HG02759 (cell line): ENCODE results near the gene CLPTM1L.
A peak's percentile ranks its signal among the peaks of the same experiment; 100 is the strongest.
"Not testable (repeated sequence)": the region's sequence is repeated elsewhere in the genome, so short reads cannot be mapped to it uniquely, and the experiment has no call there.

Experiments
- ATAC-seq: cut with Tn5 transposase; IDR thresholded peaks from one replicate; pipeline ENCODE4 v1.9.1; 2021; ENCODE audit warnings: mild to moderate bottlenecking, moderate library complexity; ENCODE audit not compliant: unreplicated experiment

Gene CLPTM1L

DNA sequence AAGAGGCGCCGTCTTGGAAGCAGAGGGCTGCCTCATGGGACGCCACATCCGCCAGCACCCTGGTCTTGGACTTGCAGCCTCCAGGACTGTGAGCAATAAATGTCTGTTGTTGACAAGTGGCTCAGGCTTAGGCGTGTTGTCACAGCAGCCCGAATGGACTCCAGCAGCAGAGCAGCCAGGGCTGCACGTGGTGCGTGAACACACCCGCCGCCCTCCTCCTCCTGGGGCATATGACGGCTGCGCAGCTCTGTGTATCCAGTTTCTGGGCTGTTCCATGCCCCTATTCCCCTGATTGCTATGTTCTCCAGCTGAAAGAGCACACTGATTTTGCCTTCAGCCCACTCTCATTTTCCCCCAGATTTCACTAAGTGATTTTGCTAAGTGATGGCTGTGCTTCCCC lies 36.0 kb upstream of the CLPTM1L start:
- ATAC-seq, result no peak

GRCh38 chr5:1380011-1380817 lies 35.3 kb upstream of the CLPTM1L start:
- ATAC-seq, result peak; percentile 88

DNA sequence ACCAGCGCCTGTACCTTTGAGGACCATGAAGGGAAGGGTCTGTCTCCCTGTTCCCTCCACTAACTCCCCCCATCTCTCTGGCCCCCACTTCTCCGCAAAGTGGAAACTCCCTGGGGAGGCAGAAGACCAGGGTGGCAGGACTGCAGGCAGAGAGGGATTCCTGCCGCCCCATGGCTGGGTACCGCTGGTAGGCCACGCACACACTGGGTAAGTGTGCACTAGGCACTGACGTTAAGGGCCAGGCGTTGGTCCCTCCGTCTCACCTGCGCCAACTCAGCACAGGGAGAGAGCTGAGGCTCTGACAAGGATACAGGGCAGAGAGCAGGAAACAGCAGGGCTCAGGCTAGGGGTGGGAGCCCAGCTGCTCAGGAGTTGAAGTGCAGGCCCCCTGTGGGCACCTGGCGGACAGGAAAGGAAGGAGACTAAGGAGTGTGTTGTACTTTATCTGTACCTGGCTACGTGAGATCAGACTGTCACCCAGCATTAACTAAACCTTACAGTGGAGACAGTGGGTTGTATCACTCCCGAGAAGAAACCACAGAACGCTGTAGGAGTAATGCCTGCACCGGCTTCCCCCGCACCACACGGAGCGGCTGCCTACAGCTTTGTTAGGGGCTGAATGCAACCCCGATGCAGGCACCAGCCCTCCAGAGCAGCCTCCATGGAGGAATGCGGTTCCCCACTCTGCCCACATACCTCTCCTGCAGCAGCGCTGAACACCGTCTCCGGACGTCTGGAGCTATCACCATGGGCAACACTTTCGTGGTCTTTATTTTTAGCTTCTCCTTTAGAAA lies 34.2 kb upstream of the CLPTM1L start:
- no peak for ATAC-seq

DNA sequence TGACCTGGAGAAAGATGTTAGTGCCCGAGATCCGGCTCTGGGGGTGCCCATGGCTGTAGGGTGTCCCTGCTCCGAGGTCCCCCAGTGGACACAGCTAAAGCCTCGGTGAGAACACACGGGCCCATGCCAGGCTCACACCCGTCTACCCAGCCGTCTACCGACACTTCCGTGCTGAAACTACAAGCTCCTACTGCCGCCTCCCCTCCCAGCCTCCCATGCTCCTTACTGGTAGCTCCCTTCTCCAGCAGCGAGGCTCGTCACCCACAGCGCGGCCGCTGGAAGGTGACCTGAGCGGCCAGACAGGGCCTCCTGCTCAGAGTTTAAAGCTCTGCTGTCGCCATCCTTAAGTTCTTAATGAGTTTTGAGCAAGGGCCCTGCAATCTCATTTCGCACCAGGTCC lies 33.2 kb upstream of the CLPTM1L start:
- ATAC-seq, result no peak

GRCh38 chr5:1376981-1377380 lies 32.1 kb upstream of the CLPTM1L start:
- no peak for ATAC-seq

DNA sequence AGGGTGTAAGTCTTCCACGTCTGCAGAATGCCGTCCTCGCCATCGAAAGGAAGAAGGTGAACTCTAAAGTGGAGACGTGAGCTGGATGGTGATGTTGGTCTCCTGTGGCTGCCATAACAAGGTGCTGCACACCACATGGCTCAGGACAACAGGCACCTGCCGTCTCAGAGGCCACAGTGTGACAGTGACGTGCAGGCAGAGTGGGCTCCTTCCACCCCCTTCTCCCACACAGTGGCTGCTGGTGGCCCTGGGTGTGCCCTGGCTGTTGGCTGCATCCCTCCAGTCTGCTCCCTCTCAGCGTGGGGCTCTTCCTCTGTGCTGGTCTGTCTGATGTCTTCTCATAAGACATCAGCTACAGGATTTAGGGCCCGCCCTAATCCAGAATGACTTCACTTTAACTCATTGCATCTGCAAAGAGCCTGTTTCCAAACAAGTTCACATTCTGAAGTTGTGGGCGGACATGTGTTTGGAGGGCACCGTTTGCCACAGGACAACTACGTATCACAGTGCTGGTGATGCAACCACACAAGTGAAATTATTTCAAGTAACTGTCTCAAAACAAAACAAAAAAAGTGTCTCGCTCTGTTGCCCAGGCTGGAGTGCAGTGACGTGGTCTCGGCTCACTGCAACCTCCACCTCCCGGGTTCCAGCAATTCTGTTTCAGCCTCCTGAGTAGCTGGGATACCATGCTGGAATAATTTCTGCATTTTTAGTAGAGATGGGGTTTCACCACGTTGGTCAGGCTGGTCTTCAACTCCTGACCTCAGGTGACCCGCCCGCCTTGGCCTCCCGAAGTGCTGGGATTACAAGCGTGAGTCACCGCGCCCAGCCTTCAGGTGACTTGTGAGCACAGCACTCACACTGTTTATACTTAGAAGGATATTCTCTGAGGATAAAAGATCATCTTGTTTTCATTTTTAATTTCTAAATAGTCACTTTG lies 31.2 kb upstream of the CLPTM1L start:
- ATAC-seq, result no peak

DNA sequence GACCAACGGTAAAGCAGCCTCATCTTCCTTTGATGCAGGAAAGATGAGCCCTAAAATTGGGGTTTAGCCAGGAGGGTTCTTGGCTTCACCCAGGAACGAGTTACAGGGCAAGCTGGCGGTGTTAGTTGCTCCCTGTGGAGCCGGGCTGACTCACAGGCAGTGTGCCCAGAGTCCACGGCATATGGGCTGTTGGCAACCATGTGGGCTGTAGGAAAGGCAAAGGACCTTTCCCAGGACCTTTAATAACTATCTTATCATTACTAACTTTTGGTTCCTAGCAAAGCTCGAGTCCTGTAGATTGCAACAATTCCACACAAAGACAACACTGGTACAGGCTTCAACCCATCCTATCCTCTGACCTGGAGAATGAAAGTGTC lies 29.8 kb upstream of the CLPTM1L start:
- no peak for ATAC-seq

DNA sequence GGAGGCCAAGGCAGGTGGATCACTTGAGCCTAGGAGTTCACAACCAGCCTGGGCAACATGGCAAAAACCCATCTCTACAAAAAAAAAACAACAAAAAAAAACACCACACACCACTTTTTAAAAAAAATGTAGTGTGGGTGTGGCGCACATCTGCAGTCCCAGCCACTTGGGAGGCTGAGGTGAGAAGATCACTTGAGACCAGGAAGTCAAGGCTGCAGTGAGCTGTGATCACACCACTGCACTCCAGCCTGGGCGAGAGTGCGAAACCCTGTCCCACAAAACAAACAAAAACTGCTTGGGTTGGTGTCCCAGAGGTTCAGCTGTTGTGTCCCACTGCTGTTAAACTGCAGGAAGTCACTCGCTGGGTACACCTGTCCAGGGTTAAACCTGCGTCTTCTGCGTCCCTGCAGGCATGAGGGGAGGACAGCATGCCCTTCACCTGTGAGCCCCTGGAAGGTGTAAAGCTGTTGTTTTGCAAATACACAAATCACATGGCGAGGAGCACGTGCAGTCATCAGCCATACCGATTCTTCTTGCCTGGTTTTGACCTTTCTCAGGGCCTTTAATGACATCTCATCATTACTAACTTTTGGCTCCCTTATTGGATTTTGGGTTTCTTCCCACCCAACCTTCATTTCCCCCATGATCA lies 29.3 kb upstream of the CLPTM1L start:
- ATAC-seq, result no peak

DNA sequence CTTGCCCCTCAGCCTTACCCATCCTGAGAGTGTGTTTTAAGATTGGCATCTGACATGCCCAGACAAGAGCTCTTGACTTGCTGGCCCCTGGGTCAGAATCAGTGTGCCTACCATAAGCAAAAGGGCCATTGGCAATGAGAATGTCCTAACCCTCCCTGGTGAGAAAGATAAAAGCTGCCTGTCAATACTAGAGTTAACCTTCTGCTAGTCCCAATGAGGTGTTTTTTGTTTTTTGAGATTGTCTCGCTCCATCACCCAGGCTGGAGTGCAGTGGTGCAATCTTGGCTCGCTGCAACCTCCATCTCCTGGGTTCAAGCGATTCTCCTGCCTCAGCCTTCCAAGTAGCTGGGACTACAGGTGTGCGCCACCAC lies 27.1 kb upstream of the CLPTM1L start:
- not testable (repeated sequence) for ATAC-seq

DNA sequence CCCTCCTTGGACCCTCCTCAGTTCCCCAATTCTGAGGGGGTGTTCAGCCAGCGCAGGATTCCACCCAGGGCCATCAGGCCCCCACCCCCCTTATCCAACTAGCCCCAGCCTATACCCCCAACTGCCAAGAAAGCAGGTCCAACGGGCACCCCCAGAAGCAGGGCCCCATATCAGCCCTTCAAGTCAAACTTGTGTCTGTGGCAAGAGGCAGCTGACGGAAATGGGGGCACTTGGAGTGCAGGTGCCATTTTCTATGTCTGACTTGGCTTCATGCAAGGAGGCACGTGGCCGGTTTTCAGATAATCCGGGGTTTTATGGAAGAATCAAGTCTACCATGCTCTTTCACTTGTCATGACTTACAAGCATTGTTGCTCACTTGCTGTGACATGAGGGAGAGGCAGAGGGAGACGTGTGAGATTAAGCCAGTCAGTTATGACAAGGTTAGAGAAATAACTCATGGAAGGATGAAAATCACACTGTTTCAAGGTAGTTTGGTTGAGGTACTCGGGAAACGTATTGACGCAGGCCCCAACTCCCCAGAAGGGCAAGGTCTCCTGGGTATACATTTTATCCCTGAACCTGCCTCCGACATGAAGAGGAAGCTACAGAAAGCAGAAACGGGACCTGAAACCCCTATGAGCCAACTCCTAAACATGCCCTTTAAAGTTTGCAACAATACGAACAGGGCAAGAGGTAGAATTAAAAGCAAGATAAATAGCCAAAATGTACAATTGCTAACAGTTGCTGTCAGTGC lies 26.5 kb upstream of the CLPTM1L start:
- ATAC-seq, result no peak

GRCh38 chr5:1370006-1370405 lies 25.1 kb upstream of the CLPTM1L start:
- no peak for ATAC-seq

DNA sequence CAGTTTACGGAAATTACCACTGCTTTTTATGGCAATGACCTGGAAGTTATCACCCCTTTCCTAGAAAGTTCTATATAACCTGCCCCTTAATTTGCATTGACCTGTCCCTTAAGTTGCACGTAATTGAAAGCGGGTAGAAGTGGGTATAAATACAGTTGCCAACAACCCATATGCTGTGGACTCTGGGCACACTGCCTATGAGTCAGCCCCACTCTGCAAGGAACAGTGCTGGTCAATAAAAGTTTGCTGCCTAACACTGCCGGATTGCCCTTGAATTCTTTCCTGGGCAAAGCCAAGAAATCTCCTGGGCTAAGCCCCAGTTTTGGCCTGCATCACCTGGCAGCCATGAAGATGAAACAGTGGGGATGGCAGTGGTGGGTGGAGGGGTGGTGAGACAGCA lies 23.9 kb upstream of the CLPTM1L start:
- no peak for ATAC-seq

DNA sequence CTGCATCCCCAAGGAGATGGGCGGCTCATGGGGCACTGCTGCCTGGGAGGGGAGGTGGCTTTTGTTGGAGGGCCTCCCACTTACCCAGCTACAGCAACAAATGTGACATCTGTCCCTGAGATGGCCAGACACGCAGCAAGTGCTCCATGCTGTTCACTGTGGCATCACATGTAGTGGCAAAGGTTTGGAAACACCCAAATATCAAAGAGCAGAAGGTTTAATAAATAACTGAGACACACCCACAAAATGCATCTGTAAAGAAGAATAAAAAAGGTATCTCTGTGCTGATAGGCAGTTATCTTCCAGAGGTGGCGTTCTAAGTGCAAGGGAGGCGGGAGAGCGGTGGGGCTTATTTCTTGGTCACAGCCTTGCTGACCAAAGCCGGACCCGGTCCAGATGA lies 23.3 kb upstream of the CLPTM1L start:
- no peak for ATAC-seq

DNA sequence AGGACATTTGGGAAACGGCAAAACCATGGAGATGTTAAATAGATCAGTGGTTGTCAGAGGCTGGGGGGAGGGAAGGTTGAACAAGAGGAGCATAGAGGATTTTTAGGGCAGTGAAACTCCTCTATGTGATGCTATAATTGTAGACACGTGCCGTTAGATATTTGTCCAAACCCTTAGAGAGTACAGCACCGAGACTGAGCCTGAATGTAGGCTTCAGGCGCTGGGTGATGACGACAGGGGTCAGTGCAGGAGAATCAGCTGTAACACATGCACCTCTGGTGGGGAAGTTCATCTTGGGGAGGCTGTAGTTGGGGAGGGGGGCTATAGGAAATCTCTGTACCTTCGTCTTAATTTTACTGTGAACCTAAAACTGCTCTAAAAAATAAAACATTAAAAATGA lies 22.2 kb upstream of the CLPTM1L start:
- no peak for ATAC-seq

GRCh38 chr5:1366514-1366913 lies 21.6 kb upstream of the CLPTM1L start:
- ATAC-seq, result peak; percentile 60

- ATAC-seq, result no peak
Measured at GRCh38 chr5:1364211-1364610, 19.3 kb upstream of the CLPTM1L start.

GRCh38 chr5:1363581-1363980 lies 18.7 kb upstream of the CLPTM1L start:
- no peak for ATAC-seq

DNA sequence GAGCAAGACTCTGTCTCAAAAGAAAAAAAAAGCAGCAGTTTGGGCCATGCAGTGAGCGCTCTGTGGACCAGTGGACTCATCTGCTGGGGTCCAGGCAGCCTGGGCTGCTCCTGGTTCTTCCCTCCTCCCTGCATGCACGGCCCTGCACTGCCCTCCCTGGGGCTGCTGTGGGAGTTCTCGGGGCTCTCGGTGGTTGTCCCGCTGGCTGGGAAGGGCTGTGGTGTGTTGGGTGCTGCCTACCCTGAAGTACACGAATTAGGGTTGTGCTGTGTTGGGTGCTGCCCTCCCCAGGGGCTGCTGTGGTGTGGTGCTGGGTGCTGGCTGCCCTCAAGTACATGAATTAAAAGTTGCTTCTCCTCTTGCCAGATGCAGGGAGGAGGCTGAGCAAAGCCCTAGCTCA lies 18.3 kb upstream of the CLPTM1L start:
- no peak for ATAC-seq

DNA sequence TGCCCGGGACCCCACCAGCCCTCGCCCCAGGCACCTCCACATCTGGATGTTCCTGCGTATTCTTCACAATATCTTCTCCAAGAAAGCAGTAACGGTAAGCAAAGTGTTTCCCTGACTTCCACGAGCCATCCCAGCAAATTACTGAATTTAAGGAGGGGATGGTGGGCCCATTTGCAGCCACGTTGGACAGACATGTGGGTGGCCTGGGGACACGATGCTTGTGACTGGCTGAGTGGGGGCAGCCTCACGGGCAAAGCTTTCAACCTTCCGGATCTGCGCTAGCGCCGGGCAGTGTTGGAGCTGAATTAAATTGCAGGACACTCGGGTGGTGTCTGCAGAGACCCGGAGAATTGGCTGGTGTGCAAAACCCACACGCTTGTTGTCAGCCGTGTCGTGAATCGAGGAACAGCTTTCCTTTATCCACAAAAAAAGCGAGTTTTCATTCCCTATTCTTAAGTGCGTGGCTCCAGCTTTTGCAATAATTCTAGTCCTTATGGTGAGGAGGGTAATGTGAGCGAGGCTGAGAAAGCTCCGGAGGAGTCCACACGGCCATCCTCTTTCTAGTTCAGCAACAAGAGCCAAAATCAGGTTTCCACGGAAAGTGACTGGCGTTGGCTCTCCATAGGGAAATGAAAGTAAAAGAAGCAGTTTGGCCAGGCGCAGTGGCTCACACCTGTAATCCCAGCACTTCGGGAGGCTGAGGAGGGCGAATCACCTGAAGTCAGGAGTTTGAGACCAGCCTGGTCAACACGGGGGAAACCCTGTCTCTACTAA lies 17.5 kb upstream of the CLPTM1L start:
- ATAC-seq, result no peak
